ENCODE measurements around the gene AHSA1.
A peak's percentile ranks its signal among the peaks of the same experiment; 100 is the strongest.

Gene AHSA1

DNA sequence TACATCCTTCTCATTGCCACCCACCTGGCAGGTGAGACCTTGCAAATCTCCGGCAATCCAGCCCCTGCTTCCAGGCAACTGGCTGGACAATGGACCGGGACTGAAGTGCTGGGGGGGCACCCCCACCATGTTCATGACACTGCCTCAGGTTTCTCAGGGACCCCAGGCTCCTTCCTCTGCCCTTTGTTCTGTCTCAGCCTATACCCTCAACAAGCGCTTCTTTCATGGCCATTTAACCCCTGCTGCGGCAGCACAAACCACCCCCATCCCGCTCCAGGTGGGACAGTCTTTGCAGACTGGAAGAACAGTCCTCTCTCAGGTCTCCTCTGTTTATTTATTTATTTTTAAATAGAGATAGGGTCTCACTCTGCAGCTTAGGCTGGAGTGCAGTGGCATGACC lies 33.2 kb downstream of the AHSA1 start:
- TF ChIP-seq, protein P1, sequence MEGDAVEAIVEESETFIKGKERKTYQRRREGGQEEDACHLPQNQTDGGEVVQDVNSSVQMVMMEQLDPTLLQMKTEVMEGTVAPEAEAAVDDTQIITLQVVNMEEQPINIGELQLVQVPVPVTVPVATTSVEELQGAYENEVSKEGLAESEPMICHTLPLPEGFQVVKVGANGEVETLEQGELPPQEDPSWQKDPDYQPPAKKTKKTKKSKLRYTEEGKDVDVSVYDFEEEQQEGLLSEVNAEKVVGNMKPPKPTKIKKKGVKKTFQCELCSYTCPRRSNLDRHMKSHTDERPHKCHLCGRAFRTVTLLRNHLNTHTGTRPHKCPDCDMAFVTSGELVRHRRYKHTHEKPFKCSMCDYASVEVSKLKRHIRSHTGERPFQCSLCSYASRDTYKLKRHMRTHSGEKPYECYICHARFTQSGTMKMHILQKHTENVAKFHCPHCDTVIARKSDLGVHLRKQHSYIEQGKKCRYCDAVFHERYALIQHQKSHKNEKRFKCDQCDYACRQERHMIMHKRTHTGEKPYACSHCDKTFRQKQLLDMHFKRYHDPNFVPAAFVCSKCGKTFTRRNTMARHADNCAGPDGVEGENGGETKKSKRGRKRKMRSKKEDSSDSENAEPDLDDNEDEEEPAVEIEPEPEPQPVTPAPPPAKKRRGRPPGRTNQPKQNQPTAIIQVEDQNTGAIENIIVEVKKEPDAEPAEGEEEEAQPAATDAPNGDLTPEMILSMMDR (IDR thresholded peaks at IDR 0.05; ENCODE audit: low read depth, low read length, missing control alignments) = no peak
- H3K4me3 ChIP-seq (replicated peaks; ENCODE audit: low read depth, low read length) = no peak overlapping the region
- DNase-seq (ENCODE audit: extremely low read depth, low read depth) = no peak

DNA sequence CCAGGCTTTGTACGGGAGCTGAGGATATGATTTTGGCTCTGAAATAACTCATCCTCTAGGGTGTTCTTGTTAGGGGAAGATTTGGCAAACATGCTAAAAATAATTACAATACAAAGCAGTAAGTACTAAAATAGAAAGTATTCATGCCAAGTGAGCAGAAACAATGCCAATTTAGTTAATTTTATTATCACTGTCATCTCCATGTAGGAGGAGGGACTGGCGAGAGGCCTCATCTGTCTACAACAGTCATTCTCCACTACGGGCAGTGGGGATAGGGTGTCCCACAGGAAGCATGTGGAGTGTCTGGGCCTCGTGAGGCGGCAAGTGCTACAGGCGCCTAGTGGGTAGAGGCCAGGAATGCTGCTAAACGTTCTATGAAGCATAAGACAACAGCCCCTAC lies 37.4 kb downstream of the AHSA1 start:
- H3K4me3 ChIP-seq (replicated peaks; ENCODE audit: low read depth, low read length) = no peak overlapping the region
- TF ChIP-seq, protein P1 (IDR thresholded peaks at IDR 0.05; ENCODE audit: low read depth, low read length, missing control alignments) = no peak
- no peak for DNase-seq (ENCODE audit: extremely low read depth, low read depth)

DNA sequence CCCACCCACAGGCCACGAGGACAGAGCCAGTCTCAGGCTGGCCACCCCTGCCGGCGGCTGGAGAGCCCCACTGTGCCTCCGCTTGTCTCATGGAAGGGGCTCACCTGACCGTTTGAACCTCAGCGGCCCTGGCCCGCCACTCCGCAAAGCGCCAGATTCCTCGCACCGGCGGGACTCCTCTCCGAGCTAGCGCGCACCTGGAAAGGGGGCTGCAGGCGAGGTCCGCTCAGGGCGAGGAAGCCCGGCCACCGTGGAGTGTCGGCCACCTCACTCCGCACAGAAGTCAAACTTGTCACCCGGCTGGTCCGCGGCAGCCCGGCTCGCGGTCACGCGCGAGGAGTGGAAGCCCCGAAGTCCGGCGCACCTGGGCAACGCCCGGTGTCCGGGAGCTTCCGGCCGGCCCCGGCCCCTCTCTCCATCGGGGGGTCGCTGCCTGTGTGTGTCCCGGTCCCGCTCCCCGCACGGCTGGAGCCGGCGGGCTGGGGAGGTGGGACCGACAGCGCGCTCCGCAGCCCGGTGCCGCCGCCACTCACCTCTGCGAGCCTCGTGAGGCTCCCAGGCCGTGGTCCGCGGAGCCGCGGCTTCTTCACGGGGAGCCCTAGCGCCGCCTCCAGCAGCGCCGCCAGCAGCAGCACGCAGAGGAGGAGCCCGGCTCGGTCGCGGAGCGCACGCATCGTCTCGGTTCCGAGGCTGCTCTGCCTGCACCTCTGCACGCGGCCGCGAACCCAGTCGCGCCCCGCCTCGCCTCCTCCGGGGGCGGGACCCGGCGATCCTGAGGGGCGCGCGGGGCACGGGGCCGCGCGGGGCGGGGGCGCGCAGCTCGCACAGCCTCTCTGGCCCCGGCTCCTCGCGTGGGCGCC lies 40.5 kb downstream of the AHSA1 start, which contains the start of gene ISM2:
ISM2 (minus strand) TSS at position 697 of the 860 bp plus-strand sequence; CDS start at position 674, 23 bp downstream.
- peak within 1 kb of the TSS; percentile 40 for H3K4me3 ChIP-seq (replicated peaks; ENCODE audit: low read depth, low read length)
- TF ChIP-seq, protein P1 (IDR thresholded peaks at IDR 0.05; ENCODE audit: low read depth, low read length, missing control alignments) = no peak
- DNase-seq (ENCODE audit: extremely low read depth, low read depth) = no peak

- H3K4me3 ChIP-seq (replicated peaks; ENCODE audit: low read depth, low read length) = peak overlapping the region; percentile 40
- TF ChIP-seq, protein P1 (IDR thresholded peaks at IDR 0.05; ENCODE audit: low read depth, low read length, missing control alignments) = no peak
- DNase-seq (ENCODE audit: extremely low read depth, low read depth) = no peak
These were observed 41.2 kb downstream of the AHSA1 start for GRCh38 chr14:77498984-77499527.

DNA sequence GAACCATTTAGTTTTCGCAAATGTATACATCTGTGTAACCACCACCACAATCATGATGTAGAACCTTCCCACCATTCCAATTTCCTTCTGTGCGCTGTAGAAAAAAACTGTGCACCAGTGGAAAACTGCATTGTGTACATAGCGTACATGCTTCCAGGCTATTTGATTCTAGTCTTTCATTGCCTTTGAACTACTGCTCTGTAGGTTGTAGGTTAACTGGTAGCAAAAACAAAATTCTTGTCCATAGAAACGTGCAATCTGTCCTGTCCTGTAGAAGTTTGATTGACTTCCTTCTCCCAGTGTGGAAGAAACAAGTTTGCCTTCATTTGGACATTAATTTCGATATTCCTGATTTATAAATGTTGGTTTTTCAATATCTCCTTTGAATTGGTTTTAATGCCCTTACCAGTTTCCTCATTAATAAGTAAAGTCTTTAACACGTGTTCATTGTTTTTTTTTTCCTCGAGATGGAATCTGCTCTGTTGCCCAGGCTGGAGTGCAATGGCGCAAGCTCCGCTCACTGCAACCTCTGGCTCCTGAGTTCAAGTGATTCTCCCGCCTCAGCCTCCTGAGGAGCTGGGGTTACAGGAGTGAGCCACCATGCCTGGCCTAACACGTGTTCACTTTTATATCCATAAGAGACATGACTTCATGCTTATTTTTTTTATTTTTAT lies 44.4 kb downstream of the AHSA1 start:
- TF ChIP-seq, protein P1 (IDR thresholded peaks at IDR 0.05; ENCODE audit: low read depth, low read length, missing control alignments) = no peak
- no peak for DNase-seq (ENCODE audit: extremely low read depth, low read depth)
- H3K4me3 ChIP-seq (replicated peaks; ENCODE audit: low read depth, low read length) = no peak overlapping the region

GRCh38 chr14:77503138-77503537 lies 45.2 kb downstream of the AHSA1 start:
- H3K4me3 ChIP-seq (replicated peaks; ENCODE audit: low read depth, low read length) = no peak overlapping the region
- TF ChIP-seq, protein P1 (IDR thresholded peaks at IDR 0.05; ENCODE audit: low read depth, low read length, missing control alignments) = no peak
- no peak for DNase-seq (ENCODE audit: extremely low read depth, low read depth)

Measured in HFF-Myc (cell line).